Adrenal gland (tissue), 5 donors: ENCODE results near the gene FAM50A.
"Not testable (repeated sequence)": the region's sequence is repeated elsewhere in the genome, so short reads cannot be mapped to it uniquely, and the experiment has no call there.

ENCODE experiments used
- POLR2A ChIP-seq, 2 donors: fragments of 450-650 bp; IDR thresholded peaks; one replicate each; pipeline ENCODE4 v1.6.1; 2017; ENCODE audit warnings: antibody characterized with exemption in 2 of 2, mild to moderate bottlenecking in 2 of 2, moderate library complexity in 1 of 2
- TF ChIP-seq, protein P1 (sequence below), 6 experiments: fragments of 450-650 bp in 4 of 6; fragments of 200-600 bp in 2 of 6; sonication (generic) in 1 of 6; IDR thresholded peaks; 1 replicate in 5 of 6; 2 replicates in 1 of 6; pipeline versions ENCODE4 v1.5.1 to v1.8.0; 2016 to 2021; ENCODE audit warnings: antibody characterized with exemption in 6 of 6, mild to moderate bottlenecking in 2 of 6, moderate library complexity in 1 of 6
- donor health status: DM: no; HTN: no; CAD: no.

DNA sequence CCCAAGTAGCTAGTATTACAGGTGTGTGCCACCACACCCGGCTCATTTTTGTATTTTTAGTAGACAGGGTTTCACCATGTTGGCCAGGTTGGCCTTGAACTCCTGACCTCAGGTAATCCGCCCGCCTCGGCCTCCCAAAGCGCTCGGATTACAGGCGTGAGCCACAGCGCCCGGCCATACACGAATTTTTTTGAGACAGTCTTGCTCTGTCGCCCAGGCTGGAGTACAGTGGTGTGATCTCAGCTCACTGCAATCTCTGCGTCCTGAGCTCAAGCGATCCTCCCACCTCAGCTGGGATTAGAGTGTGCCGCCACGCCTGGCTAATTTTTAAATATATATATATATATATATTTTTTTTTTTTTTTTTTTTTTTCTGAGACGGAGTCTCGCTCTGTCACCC is 47.6 kb upstream of the FAM50A start:
- TF ChIP-seq, protein P1, sequence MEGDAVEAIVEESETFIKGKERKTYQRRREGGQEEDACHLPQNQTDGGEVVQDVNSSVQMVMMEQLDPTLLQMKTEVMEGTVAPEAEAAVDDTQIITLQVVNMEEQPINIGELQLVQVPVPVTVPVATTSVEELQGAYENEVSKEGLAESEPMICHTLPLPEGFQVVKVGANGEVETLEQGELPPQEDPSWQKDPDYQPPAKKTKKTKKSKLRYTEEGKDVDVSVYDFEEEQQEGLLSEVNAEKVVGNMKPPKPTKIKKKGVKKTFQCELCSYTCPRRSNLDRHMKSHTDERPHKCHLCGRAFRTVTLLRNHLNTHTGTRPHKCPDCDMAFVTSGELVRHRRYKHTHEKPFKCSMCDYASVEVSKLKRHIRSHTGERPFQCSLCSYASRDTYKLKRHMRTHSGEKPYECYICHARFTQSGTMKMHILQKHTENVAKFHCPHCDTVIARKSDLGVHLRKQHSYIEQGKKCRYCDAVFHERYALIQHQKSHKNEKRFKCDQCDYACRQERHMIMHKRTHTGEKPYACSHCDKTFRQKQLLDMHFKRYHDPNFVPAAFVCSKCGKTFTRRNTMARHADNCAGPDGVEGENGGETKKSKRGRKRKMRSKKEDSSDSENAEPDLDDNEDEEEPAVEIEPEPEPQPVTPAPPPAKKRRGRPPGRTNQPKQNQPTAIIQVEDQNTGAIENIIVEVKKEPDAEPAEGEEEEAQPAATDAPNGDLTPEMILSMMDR (IDR thresholded peaks at IDR 0.05) = not testable (repeated sequence)
- not testable (repeated sequence) for TF ChIP-seq POLR2A (IDR thresholded peaks at IDR 0.05)
